ENCODE results near the gene NUP98.

- TF ChIP-seq CTCF (conservative IDR thresholded peaks at IDR 0.05; ENCODE audit: low read length), result no peak
- TF ChIP-seq EZH2phosphoT487 (IDR thresholded peaks at IDR 0.05; ENCODE audit: borderline replicate concordance), result no peak
Measured at GRCh38 chr11:3666023-3666530, 131.3 kb downstream of the NUP98 start.
